ENCODE measurements around the gene IRF2BP2.

- TF ChIP-seq, protein P1, sequence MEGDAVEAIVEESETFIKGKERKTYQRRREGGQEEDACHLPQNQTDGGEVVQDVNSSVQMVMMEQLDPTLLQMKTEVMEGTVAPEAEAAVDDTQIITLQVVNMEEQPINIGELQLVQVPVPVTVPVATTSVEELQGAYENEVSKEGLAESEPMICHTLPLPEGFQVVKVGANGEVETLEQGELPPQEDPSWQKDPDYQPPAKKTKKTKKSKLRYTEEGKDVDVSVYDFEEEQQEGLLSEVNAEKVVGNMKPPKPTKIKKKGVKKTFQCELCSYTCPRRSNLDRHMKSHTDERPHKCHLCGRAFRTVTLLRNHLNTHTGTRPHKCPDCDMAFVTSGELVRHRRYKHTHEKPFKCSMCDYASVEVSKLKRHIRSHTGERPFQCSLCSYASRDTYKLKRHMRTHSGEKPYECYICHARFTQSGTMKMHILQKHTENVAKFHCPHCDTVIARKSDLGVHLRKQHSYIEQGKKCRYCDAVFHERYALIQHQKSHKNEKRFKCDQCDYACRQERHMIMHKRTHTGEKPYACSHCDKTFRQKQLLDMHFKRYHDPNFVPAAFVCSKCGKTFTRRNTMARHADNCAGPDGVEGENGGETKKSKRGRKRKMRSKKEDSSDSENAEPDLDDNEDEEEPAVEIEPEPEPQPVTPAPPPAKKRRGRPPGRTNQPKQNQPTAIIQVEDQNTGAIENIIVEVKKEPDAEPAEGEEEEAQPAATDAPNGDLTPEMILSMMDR (IDR thresholded peaks at IDR 0.05) = no peak
- no peak for TF ChIP-seq EZH2 (IDR thresholded peaks at IDR 0.05; ENCODE audit: borderline replicate concordance, insufficient read depth, low read depth, low read length, poor library complexity, severe bottlenecking)
Observed at GRCh38 chr1:234643850-234644134, 33.8 kb upstream of the IRF2BP2 start.
